Adrenal gland (tissue), 5 donors: Measurements from ENCODE around the gene EIF2D.

Experiments
- POLR2A ChIP-seq, 2 donors: fragments of 450-650 bp; IDR thresholded peaks; one replicate each; pipeline ENCODE4 v1.6.1; 2017; ENCODE audit warnings: antibody characterized with exemption in 2 of 2, mild to moderate bottlenecking in 2 of 2, moderate library complexity in 1 of 2
- TF ChIP-seq, protein P1 (sequence below), 6 experiments: fragments of 450-650 bp in 4 of 6; fragments of 200-600 bp in 2 of 6; sonication (generic) in 1 of 6; IDR thresholded peaks; 1 replicate in 5 of 6; 2 replicates in 1 of 6; pipeline versions ENCODE4 v1.5.1 to v1.8.0; 2016 to 2021; ENCODE audit warnings: antibody characterized with exemption in 6 of 6, mild to moderate bottlenecking in 2 of 6, moderate library complexity in 1 of 6
- donor health status: DM: no; HTN: no; CAD: no.

DNA sequence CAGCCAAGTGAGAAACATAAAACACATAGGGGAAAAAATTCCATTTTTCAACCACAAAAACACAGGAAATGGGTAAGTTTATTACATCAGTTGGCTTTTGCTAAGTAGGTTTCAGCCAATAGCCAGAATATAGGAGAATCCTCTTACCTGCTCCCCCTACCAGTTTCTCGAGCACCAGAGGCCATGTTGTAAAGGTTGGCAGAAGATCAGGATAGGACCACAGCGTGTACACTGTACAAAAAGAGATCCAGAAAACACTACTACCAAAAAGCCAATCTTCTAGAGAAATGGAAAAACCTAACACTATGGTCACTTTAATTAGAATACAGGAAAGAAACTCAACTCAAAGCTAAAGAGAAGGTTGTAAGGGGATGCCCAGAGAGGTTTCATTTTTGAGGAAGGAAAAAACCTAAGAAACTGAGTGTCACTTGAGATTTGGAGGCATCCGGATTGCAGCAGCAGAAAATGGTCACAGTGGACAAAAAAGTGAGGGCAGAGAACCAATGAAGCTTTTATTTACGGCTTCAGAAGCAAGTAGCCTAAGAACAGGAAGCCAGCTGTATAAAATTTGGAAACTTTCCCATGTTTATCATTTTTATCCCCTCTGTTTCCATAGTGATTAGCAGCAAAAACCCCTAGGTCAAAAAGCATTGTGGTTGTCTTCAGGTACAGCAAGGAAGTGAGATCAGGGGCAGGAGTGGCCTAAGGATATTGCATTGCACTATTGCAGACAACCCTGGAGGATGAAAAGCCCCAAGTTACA is 2.9 kb downstream of the EIF2D start:
- TF ChIP-seq, protein P1, sequence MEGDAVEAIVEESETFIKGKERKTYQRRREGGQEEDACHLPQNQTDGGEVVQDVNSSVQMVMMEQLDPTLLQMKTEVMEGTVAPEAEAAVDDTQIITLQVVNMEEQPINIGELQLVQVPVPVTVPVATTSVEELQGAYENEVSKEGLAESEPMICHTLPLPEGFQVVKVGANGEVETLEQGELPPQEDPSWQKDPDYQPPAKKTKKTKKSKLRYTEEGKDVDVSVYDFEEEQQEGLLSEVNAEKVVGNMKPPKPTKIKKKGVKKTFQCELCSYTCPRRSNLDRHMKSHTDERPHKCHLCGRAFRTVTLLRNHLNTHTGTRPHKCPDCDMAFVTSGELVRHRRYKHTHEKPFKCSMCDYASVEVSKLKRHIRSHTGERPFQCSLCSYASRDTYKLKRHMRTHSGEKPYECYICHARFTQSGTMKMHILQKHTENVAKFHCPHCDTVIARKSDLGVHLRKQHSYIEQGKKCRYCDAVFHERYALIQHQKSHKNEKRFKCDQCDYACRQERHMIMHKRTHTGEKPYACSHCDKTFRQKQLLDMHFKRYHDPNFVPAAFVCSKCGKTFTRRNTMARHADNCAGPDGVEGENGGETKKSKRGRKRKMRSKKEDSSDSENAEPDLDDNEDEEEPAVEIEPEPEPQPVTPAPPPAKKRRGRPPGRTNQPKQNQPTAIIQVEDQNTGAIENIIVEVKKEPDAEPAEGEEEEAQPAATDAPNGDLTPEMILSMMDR (IDR thresholded peaks at IDR 0.05), result no peak
- TF ChIP-seq POLR2A (IDR thresholded peaks at IDR 0.05), result no peak
